Heart left ventricle (tissue), 13 donors: Measurements from ENCODE around the gene CCDC63.

ENCODE experiments used
- CTCF ChIP-seq, 12 donors: fragments of 200-600 bp; sonication (generic) in 4 of 12; IDR thresholded peaks; one replicate each; pipeline versions ENCODE4 v1.5.0 to v1.8.0; 2018 to 2022; ENCODE audit warnings: antibody characterized with exemption in 12 of 12, mild to moderate bottlenecking in 5 of 12
- POLR2A ChIP-seq, 2 donors: fragments of 450-650 bp; IDR thresholded peaks; one replicate each; pipeline ENCODE4 v1.6.1; 2017; ENCODE audit warnings: antibody characterized with exemption in 2 of 2, mild to moderate bottlenecking in 2 of 2, moderate library complexity in 2 of 2
- donor health status: ischemic (EF 13 %, LVEDD 7.1; RV severe dilation, severe dysfunction).
- donor health status: DM: no; HTN: yes; CAD: no.
- donor health status: DM: no; HTN: no; CAD: no.
- donor health status: ischemic (EF 25% LVEDD 6.9; RV normal size, moderate dysfunction).
- donor health status: ischemic (EF 25% LVEDD 5.7; RV mildly dilated, moderate dysfunction).
- donor health status: ischemic (EF 35%, LVEDD 5.7; RV mildly dilated, moderate dysfunction).
- donor health status: nonischemic (EF 11% LVEDD 7.7; RV severe dilation, severe dysfunction).
- donor health status: DM: yes; HTN: yes; CAD: no.
- donor health status: PGD.
- donor health status: ischemic (EF 29% LVEDD 5.4; RV normal size, mild dysfunction).
- donor health status: nonischemic (EF 23%, LVEDD 6.1; RV moderate dilation, normal function).

- TF ChIP-seq CTCF (IDR thresholded peaks at IDR 0.05) (no peak), POLR2A (IDR thresholded peaks at IDR 0.05) (no peak)
Measured at GRCh38 chr12:110829308-110829707, 17.5 kb upstream of the CCDC63 start.
